Panc1 (cell line): ENCODE results near the gene SLC4A2. TPM values are rescaled to one million over a fixed set of nuclear protein-coding genes. Genes with fewer than 3 reads are reported as not detected.

Experiments
- ATAC-seq: fragments of 200-7000 bp; cut with Tn5 transposase; 2 replicates; pipeline ENCODE4 v1.9.1; 2020; ENCODE audit warnings: mild to moderate bottlenecking, moderate library complexity
- BruUV-seq: library from RNA; stranded (reverse); fragments of 400-500 nt; replicated peaks from 2 replicates; lab custom pipeline; 2021; lab: Mats Ljungman, UMichigan
- CTCF ChIA-PET: fragments of 300-600 bp; sonication (Branson Sonifier 250); formaldehyde crosslinking; loops from one replicate; lab custom pipeline; 2022; ENCODE audit warnings: antibody characterized with exemption; lab: Charles Lee
- POLR2A ChIA-PET: fragments of 300-600 bp; sonication (Branson Sonifier 250); formaldehyde crosslinking; loops from one replicate; lab custom pipeline; 2022; ENCODE audit warnings: antibody characterized with exemption; lab: Charles Lee
- DNase-seq: peaks from one replicate; pipeline ENCODE4 v3.0.0-alpha.2; 2010; ENCODE audit warnings: low read depth, low spot score
- H3K27ac ChIP-seq: 2 replicates; pipeline ENCODE4 v1.5.1; 2011; ENCODE audit warnings: mild to moderate bottlenecking, low read length, inconsistent platforms
- H3K27me3 ChIP-seq: fragments of 200-500 bp; sonication (Bioruptor generic); 2 replicates; pipeline ENCODE4 v1.6.0; 2014; ENCODE audit warnings: low read length, inconsistent platforms; ENCODE audit not compliant: control insufficient read depth, insufficient read depth
- H3K36me3 ChIP-seq: fragments of 200-500 bp; sonication (Bioruptor generic); 2 replicates; pipeline ENCODE4 v1.5.1; 2014; ENCODE audit warnings: inconsistent platforms, mild to moderate bottlenecking, low read length, moderate library complexity; ENCODE audit not compliant: control insufficient read depth, insufficient read depth
- H3K4me1 ChIP-seq: 2 replicates; pipeline ENCODE4 v1.5.1; 2011; ENCODE audit warnings: inconsistent platforms, mild to moderate bottlenecking, low read length, moderate library complexity; ENCODE audit not compliant: control insufficient read depth, insufficient read depth
- H3K4me3 ChIP-seq, 2 experiments: 2 replicates each; pipeline ENCODE4 v1.5.1; 2011 to 2012; ENCODE audit warnings: low read depth in 2 of 2, low read length in 2 of 2, mild to moderate bottlenecking in 2 of 2, inconsistent platforms in 1 of 2, moderate library complexity in 1 of 2
- H3K9me3 ChIP-seq: fragments of 200-500 bp; sonication (Bioruptor generic); 2 replicates; pipeline ENCODE4 v1.5.1; 2014; ENCODE audit warnings: low read depth, mild to moderate bottlenecking, inconsistent platforms, low read length, moderate library complexity; ENCODE audit not compliant: control insufficient read depth, insufficient read depth
- CTCF ChIP-seq: fragments of 450-650 bp; IDR thresholded peaks from 2 replicates; pipeline ENCODE4 v1.5.1; 2017; ENCODE audit warnings: mild to moderate bottlenecking
- POLR2AphosphoS5 ChIP-seq: IDR thresholded peaks from 2 replicates; pipeline ENCODE4 v1.6.1; 2012; ENCODE audit warnings: mild to moderate bottlenecking, low read depth, low read length, moderate library complexity
- REST ChIP-seq, 2 experiments: IDR thresholded peaks; 2 replicates each; pipeline ENCODE4 v1.6.1; 2011 to 2012; ENCODE audit warnings: low read depth in 2 of 2, control low read depth in 1 of 2, low read length in 1 of 2, mild to moderate bottlenecking in 1 of 2, moderate library complexity in 1 of 2; ENCODE audit not compliant: insufficient read depth in 1 of 2
- TCF7L2 ChIP-seq: IDR thresholded peaks from 2 replicates; pipeline ENCODE4 v1.6.1; 2011; ENCODE audit warnings: mild to moderate bottlenecking, low read depth, low read length, inconsistent platforms
- in situ Hi-C: cut with HindIII; loops from 2 replicates; pipeline ENCODE4 v1.10.0; 2016; ENCODE audit warnings: low sequenced_read_pairs, low pct_unique_long_range_greater_than_20kb
- intact Hi-C: fragments of 100-400 bp; cut with micrococcal nuclease; formaldehyde crosslinking; loops from one replicate; pipeline ENCODE4 v1.10.0; 2022; ENCODE audit not compliant: unreplicated experiment
- total RNA-seq: library from RNA; stranded (reverse); gene quantifications from one replicate; pipeline ENCODE4 v1.2.1, GENCODE V29; 2021; ENCODE audit not compliant: unreplicated experiment

The SLC4A2 gene
- total RNA-seq, 1 experiment from 2014 or later = 580 TPM

- in situ Hi-C loops = no loop called here
- DNase-seq = no peak
- TF ChIP-seq REST (IDR thresholded peaks at IDR 0.05; ENCODE audit: insufficient read depth in 1 of 2, low read depth in 2 of 2, low read length in 1 of 2) (peak in 1 of 2 experiments; percentile 60; a peak in 1 of 4 replicates), POLR2AphosphoS5 (no peak; the same call in 1 of the 2 replicates), CTCF (peak; percentile 94)
- POLR2A ChIA-PET = interaction anchor here (0.7 kb wide), 1 partner anchor 209 kb away, joined by 3 read pairs; no protein-coding TSS in a partner anchor
- peak; percentile 84 for ATAC-seq
- intact Hi-C loops = loop anchor here (2.0 to 5.0 kb wide), 3 partner anchors 34 to 214 kb away; no protein-coding TSS in a partner anchor
- Histone ChIP-seq H3K9me3 (no peaks in the 10 kb centered on the region), H3K27ac (no peak overlapping the region), H3K4me3 (no peak overlapping the region), H3K36me3 (no peaks in the 10 kb centered on the region), H3K4me1 (peaks cover 14% of the 10 kb centered on the region), H3K27me3 (no peaks in the 10 kb centered on the region)
- CTCF ChIA-PET = interaction anchor here (0.7 to 1.7 kb wide), 2 partner anchors 34 to 83 kb away, joined by 3 to 7 read pairs; partner anchors contain the start of gene ABCB8
- BruUV-seq = no TSS peak
Observed at GRCh38 chr7:151110941-151111645, 51.7 kb downstream of the SLC4A2 start.

GRCh38 chr7:151113344-151114150 is 54.2 kb downstream of the SLC4A2 start:
- in situ Hi-C loops = no loop called here
- CTCF ChIA-PET = interaction anchor here (0.9 to 1.0 kb wide), 2 partner anchors 85 to 114 kb away, joined by 3 to 4 read pairs; partner anchors contain the start of genes ABCB8 and ABCF2
- no TSS peak for BruUV-seq

More at GRCh38 chr7:151113344-151114150, 54.2 kb downstream of the SLC4A2 start:
- Histone ChIP-seq H3K4me3 (0 out of 4 replicates have a peak overlapping the region, but pooled peaks of 1 of the 2 experiments have one; percentile 17), H3K4me1 (peaks cover 14% of the 10 kb centered on the region), H3K9me3 (no peaks in the 10 kb centered on the region), H3K27me3 (no peaks in the 10 kb centered on the region), H3K36me3 (no peaks in the 10 kb centered on the region), H3K27ac (peak overlapping the region; percentile 65)
- intact Hi-C loops = loop anchor here (5.0 kb wide), 2 partner anchors 36 to 216 kb away; no protein-coding TSS in a partner anchor
- ATAC-seq (peak; percentile 44), DNase-seq (no peak)
- peak; percentile 59; the same call in 1 of the 2 replicates for TF ChIP-seq TCF7L2
- TF ChIP-seq POLR2AphosphoS5 = no peak
- POLR2A ChIA-PET = no interaction called here
